Stimulated activated CD4-positive, alpha-beta T cell treated with anti-CD3 and anti-CD28 coated beads, Interleukin-4, amount 100 ng/mL, for 24 hours (primary cell): ENCODE results near the gene FAM131A.
A peak's percentile ranks its signal among the peaks of the same experiment; 100 is the strongest.

Experiments used
- DNase-seq: peaks from one replicate; pipeline ENCODE4 v3.0.0-alpha.2; 2020

Gene FAM131A

DNA sequence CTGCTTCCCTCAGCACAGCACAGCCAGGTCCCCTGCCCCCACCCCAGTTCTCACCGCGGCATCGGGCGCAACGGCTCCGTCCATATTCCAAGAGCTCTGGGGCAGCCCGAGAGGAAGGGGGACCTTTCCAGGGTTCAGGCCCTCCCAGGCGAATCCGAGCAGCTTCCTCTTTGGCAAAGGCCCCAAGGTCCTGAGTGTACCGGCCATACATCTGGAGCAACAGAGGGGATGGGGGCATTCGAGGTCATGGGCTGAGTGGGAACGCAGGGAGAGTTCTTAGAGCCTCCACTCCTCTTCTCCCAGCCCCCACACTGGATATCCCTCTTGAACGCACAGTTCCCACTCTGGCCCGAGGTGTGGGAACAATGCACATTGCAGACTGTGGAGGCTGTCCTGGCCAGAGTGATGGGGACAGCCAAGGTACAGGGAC is 21.5 kb downstream of the FAM131A start:
- no peak for DNase-seq

DNA sequence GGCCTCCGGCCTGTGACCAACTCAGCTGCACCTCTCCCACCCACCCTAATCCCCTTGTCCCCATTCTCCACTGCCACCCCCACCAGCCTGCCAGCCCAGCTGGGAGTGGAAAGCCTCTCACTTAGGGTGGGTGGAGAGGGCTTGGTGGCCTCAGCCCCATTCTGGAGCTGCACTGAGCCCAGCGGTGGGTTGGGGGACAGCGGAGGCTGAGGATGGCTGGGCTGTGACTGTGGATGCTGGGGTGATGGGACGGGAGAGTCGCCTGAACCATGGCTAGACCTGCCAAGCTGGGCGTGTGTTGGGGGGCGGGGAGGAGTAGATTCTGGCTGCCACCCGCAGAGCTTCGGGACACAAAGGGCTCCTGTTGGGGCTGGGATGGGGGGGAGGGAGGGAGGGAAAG is 22.2 kb downstream of the FAM131A start:
- DNase-seq: no peak

DNA sequence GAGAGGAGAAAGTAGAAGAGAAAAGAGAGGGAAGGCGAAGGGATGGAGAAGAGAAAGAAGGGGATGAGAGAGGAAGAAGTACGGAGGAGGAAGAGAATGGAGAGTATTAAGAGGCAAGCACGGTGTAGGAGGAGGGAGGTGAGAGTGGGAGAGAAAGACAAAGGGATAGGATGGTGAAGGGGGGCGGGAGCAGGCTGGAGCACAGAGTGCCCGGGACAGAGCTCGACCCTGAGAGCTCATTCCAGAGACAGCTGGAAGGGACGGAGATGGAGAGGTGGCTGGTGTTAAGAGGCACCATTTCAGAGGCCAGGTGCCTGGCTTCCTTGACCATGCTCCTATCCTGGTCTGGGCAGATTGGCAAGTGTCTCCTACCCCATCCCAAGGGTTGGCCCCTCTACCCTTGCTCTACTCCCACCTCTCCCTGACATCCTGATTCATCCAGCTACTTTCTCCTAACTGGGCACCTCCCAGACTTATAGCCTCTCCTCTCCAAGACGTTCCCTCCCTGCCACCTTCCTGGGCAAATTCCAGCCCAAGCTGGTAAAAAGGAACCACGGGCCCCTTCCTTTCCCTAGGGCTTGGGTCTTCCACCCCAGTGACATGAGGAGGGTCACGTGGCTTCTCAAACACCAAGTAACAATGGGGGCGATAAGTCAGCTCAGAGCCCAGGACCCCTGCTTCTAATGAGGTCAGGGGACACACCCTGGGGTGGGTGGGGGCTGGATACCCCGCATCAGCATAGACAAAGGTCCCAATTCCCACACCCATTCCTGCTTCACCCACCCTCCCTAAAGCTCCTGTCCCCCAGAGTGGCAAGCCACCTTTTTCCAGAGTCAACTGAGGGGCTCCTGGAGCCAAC is 22.9 kb downstream of the FAM131A start:
- DNase-seq: no peak

DNA sequence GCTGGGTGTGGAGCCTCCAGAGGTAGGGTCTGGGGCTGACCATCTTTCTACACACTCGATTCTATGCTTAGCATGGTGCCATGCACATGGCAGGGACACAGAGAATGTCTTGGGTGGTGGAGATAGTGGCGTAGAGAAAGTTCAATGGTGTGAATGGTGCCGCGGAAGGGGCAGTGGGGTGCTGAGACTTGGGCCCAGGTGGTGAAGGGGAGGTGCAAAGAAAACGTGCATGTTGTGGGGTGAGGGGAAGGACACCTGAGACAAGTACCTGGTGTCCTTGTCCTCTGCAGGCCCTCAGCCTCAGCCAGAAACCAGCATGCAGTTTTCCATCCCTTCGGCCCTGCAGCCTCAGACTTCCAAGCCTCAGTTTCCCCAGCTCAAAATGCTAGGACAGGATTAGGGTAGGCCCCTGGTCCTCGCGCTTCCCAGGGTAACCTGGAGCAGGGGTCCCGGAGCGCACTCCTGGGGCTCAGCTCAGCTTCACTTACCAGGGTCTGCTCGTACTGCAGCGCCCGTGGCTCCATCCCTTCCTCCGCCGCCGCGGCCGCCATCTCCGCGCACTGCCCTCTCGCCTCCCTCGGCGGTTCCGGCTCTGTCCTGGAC is 23.6 kb downstream of the FAM131A start:
- no peak for DNase-seq

DNA sequence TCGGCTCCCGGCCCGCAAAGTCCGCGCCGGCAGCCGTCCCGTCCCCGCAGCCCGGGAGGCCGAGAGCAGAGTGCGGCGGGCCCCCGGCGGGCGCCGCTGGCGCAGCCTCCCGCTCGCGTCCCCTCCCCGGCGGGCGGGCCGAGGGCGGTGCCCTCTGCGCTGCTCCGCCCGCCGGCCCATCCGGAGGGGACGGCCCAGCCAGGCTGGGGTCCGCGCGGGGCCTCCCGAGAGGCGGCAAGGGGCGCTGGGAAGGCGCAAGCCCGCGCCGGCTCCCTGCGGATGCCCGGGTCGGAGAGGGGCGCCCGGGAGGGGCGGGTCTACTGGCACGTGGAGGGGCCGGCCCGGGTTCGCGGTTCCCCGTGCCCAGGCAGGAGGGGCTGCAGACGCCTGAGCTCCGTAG is 24.1 kb downstream of the FAM131A start, which contains the start of the genes CLCN2 and POLR2H:
Gene CLCN2, minus strand, starts transcription at position 74 of the 400 bp plus-strand sequence. CDS start 126 bp downstream, outside the sequence.
Gene POLR2H, plus strand, starts transcription at position 179 of the 400 bp plus-strand sequence. CDS start 1,783 bp downstream, outside the sequence.
- DNase-seq: peak; percentile 32

DNA sequence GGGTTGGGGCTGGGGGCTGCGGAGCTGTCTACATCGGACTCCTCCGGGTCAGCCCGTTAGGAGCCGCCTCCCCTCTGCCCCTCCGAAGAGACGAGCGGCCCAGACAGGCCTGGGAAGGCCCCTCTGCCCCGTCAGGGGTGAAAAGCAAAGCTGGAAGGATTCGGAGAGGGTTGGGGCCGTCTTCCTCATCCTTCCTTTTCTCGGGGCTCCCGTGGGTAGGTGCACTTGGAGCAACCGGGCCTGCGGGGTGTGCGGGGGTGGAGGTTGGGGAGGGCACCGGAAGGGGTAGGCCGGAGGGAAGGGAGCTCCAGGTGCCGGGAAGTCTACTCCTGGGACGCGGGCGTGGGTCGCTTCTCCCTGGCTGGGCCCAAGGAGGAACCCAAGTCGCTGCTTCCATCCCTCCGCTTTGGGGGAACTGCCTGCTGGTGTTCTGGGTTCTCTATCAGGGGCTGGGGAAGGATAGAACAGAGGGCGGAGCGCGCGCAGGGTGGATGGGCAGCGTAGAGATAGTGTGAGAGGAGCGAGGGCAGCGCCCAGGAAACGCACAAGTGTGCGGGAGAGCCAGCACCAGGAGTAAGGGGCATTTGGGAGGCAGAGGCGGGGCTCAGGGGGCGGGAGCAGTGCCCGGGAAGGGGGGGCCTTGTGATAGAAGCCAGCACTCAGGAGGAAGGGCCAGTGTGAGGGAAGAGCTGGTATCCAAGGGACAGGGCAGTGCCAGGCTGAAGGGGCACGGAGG is 24.7 kb downstream of the FAM131A start:
- DNase-seq: peak; percentile 48

DNA sequence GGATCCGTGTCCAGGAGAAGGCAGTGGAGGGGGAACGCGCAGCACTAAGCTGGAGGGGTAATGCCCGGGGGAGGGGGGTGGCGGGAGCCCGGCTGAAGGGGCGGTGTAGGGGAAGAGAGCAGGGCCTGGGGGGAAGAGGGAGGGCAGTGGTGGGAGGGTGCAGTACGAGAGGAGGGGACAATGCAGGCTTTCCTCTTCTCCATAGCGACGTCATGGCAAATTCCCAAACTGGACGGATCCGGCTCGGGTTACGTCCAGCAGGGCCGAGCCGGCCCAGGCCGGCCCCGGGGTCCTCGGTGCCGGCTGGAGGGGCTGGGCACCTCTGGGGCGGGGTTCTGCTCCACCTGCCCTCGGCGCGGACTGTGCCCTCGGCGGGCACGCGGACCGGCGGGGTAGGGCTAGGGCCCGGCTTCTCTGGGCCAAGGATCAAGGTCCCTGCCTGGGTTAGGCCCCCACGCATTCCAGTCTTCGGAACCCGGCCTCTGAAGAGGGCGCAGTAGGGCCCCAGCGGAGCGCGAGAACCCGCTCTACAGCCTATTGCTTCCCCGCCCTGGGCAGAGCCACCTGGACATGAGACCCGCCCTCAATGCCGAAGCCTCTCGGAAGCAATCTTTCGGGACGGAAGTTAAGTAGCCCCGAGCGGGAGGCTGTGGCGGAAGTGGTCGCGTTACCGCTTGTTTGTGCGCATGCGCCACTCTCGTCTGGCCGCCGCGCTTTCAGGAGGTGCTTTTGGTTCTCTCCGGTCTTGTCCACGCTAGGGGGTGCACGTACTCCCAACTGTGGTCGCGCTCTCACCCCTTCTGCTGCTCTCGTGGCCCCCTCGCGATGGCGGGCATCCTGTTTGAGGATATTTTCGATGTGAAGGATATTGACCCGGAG is 25.5 kb downstream of the FAM131A start:
- peak; percentile 96 for DNase-seq

DNA sequence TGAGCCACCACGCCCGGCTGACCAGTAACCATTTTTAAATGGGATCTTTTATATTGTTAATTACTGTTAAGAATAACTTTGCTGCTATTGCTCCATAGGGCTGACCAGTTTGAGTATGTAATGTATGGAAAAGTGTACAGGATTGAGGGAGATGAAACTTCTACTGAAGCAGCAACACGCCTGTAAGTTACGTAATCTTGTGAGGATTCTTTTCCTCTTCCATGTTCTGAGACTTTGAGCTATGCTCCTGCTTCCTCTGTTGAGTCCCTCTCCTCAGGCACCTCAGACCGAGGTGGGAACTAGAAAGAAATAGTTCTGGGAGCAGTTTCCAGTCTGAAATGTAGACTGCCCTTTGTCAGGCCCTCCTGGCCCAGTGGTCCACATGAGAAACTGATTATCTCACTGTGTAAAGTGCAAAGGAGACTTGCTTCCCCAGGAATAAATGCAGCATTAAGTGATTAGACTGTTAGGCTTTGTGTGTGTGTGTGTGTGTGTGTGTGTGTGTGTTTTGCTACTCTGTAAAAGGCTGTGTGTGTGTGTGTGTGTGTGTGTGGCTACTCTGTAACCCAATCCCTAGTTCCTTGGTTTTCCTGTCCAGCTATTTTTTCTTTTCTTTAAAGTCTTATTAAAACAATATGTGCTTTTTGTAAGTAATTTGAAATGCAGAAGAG is 29.4 kb downstream of the FAM131A start:
- no peak for DNase-seq

DNA sequence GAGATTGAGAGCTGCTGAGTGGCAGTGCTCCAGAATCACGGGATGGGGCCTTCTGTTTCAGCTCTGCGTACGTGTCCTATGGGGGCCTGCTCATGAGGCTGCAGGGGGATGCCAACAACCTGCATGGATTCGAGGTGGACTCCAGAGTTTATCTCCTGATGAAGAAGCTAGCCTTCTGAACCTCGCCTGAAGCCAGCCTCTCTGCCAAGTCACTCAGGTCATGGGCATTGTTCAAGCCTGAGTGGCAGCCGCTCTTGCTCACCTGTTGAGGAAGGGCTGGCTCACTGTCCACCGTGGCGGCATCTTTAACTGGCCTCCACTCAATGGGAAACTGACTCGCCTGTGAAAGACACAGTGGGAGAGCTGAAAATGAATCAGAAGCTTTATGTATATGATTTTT is 30.7 kb downstream of the FAM131A start:
- DNase-seq: no peak

DNA sequence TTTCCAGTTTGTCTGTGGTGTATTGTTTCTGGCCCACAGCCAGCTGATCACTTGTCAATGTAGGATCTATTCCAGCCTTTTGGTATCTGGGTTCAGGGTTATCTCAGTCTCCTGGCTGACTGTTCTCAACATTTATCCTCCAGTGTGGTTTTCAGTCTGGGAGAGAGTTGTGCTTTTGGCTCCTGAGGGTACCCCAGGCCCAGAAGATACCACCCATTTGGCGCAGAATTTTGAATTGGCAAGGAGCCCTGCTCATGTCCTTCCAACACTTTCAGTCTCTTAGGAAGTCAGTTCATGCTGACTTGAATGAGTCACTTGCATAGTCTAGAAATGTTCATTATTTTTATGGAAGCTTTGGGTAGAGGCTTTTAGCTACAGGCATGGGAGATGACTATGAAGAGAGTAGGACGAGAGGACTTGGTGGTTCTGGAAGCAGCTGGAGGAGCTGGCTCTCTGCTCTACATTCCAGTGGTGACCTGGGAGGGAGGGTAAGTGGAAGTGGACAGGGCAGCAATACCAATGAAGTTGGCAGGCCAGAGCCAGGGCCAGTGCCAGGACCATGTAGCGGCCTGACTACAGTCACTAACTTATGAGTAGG is 31.3 kb downstream of the FAM131A start:
- no peak for DNase-seq

DNA sequence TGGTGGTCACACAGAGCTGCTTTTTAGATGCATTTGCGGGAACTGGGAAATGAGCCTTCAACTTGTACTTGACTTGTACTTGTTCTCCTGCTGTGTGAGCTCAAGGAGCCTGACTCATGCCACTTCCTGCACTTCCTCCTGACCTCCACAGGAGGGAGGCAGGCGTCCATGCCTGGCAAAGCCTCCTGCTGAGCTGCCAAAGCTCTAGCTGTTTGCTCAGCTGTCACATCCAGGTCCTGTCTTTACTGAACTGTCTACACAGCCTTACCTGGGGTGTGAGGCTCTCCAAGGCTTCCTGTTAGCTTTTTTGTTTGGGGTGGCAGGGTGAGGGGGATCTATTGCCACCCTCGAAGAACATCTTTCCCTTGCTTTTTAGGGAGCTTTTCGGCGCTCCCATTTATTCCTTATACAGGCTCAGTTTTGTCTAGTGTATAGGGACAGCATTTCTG is 34.2 kb downstream of the FAM131A start:
- DNase-seq: peak; percentile 68

DNA sequence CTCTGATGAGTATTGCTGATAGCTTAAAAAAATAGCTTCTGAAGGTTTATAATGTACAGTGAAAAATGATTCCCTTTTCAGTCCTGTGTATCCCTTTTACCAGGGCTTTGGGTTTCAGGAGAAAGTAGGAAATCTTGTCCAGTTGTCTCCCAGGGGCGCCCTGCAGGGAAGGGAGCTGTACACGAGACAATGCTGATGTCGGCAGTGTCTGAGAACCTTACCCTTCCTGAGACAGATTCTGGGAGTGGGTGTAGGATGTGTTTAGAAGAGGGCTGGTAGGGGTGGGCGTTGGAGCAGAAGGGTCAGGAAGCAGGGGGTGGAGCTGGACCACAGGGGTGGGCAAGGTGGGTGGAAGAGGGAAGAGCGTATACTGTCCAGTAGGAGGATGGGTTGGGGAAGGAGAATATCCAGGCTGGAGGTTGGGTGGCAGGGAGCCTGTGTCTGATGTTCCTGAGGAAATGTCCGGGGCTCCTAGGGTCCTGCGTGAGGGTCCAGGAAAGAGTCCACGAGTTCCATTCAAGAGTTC is 35.0 kb downstream of the FAM131A start:
- DNase-seq: no peak

DNA sequence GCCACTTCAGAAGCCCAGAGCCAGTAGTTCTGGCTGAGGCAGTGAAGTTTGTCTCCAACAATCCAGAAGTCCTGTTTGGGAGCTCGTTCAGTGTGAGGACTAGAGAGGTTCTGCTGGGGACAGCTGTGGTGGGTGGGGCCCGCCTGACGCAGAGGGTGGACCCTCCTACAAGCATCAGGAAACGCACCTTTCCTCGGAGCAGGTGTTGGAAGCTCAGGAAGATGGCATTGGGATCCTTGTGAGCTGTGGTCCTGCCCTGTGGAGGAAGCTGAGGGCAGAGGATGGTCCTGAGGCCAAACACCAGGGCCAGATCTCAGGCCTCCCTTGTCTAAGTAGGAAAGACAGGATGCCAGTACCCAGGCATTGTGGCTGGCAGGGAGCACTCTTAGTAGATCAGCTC is 35.5 kb downstream of the FAM131A start:
- DNase-seq: no peak

DNA sequence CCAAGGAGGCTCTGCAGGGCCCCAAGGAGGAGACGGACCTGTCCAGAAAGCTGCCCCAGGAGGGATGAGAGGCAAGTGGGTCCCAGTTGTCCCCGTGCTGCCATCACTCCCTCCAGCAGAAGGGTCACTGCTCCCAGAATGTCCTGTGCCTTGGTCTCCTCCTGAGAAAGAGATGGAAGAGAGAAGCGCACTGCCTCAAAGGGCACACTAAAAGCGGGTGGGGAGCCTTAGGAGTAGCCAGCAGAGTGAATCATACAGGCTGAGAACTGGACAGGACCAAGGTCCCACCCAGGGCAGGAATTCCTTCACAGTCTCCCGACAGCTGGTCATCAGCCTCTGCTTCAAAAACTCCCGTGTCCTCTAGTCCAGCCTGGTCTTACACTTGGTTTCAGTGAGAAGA is 36.0 kb downstream of the FAM131A start:
- DNase-seq: no peak

DNA sequence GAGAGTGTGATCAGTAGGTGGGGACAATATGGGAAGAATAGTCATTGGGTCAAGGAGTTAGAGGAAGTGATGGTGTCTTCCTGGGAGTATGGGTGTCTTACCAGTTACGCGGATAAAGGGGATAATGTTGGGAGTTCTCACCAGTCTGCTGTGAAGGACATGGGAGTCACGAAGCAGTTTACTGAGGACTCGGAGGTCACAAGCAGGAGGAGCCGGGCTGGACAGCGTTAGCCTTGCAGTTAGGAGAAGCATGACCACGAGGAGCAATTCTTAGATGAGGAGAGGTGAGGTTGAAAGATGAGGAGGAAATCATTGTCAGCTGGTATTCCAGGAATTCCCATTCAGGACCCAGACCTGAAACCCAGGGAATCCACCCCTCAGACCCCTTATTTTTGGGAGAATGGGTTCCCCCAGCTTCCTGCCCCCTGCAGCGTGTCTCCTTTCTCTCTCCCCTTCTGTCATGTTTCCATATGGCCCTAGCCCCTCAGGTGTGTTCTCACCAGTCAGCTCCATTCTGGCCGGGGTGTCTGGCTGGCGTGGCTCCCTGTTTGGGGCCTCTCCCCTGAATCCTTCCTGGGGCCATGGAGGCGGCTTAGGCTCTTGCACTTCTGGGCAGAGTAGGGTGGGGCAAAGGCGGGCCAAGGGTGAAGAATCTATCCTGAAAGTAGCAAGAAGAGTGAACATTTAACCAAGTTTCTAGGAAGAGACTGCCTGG is 38.5 kb downstream of the FAM131A start:
- no peak for DNase-seq

DNA sequence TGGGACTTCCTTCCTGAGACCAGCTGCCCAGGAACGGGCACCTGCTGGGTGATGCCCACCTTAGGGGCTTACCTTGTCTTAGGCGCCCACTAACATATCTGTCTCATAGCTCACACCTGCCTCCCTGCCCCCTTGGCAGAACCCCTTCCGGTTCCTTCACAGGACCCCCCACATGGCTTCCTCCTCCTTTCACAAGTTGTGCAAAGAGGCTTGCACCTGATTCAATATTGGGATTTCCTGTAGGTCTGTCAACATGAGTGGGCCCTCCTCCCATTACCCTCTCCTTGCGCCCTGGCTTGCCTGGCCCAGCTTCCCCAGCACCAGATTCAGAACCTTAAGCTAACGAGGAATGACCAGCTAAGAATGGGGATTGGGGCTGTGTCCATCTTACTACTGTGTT is 40.0 kb downstream of the FAM131A start:
- DNase-seq: no peak

DNA sequence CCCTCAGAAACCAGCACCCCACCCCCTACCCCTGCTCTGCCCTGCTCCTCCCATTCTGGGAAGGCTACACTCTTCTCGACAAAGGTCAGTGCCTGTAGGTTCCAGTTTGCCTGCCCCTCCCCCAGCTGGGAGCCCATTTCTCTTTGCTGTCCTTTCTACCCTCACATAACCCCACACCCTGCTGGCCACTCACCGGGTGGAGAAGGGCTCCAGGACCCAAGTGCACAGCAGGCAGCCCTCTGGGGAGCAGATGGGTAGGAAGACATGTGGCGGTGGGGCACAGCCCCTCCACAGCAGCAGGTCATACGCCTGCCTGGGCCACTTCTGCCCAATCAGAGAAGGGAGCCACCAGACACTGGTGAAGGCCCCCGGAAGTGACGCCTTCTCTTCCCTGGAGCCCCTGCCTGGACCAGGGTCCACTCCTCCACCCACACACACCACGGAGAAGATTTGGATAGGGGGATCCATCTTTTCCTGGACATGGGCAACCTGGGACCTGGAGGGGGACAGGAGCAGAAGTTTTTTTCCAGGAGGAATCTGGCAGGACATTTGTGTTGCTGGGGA is 40.6 kb downstream of the FAM131A start, which contains the start of gene THPO:
Gene THPO, minus strand, starts transcription at position 326 of the 564 bp plus-strand sequence. CDS start 1,948 bp downstream, outside the sequence.
- no peak for DNase-seq

DNA sequence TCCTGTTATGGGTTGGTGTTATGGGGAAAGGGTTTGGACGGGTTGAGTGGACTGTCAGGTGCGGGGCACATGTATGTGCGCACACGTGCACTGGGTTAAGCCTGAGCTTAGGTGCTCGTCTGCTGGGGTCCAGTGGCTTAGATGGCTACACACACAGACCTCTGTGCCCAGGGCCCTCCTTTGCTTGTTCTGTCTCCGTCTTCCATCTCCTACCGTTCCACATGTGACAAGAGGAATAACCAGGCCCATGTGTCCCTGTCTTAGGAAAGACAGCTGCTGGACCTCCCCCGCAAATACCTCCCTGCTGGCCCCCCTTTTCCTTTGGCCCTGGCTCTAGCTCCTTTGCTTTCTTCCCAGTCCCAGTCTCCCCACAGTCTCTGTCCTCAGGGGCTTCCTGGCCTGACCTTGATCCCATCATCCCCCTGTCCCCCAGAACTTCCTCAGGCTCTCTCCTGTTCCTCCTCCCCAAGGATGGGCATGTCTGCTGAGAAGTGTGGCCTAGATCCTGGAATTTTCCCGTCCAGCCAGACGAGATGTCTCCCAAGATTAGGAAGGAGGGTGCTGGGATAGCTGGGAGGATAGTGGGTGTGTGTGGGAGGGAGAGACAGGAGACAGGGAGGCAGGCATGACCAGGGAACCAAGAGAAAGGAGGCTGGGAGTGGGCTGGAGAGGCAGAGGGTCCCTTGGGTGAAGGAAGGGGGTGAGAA is 41.4 kb downstream of the FAM131A start:
- DNase-seq: no peak
